ENCODE data around the gene NACC2.

The NACC2 gene

DNA sequence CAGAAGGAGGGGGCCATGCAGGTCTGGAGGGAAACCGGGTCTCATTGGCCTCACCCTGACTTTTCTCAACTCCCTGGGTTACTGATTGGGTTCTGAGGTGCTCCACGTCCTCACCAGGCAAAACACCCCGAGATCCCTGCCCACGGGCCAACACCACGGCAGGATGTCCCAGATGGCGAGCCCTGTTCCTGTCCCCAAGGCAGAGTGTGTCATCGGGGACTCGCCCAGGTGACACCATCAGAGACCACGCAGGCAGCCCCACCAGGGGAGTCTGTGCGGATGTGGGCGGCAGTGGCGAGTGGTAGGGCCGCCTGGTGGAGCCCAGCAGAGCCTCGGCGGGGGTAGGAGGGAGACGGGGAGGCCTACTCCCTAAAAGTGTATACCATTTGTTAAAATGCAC, 74.9 kb downstream of the NACC2 start:
- no peak for DNase-seq

- no peak for DNase-seq
Observed at GRCh38 chr9:136019681-136020060, 75.4 kb downstream of the NACC2 start.

GRCh38 chr9:136019041-136019680, 75.9 kb downstream of the NACC2 start:
- DNase-seq, result no peak

DNA sequence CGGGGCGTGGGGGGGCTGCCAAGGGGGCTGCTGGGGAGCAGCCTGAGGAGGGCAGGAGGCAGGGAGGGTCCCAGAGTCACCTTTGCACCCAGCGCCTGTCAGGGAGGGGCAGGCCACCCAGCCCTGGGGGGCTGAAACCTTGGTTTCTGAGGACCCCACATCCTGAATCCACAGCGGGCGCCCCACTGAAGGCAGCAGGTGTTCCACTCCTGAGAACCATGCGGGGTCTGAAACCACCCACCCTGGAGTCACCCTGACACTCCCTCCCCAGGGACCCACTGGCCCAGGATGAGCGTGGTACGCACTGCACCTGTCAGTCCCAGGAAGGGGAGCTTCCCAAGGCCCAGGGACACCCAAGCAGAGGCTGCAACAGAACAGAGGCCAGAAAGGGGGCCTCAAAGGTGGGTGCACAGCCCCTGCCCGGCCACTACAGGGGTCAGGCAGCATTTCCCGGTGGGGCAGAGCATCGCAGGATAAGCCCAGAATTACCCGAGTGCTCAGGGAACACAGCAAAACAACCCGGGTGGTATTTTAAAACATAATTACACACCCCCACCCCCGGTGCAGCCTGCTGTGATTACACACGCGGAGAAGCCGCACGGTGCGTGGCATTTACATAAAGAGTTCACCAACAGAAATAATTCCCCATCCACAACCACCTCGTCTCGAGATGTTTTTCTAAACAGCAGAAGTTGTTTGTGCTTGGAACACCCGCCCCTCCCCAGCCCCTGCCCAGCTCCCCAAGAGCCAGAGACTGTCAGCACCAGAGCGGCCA, 76.6 kb downstream of the NACC2 start:
- DNase-seq, result no peak

DNA sequence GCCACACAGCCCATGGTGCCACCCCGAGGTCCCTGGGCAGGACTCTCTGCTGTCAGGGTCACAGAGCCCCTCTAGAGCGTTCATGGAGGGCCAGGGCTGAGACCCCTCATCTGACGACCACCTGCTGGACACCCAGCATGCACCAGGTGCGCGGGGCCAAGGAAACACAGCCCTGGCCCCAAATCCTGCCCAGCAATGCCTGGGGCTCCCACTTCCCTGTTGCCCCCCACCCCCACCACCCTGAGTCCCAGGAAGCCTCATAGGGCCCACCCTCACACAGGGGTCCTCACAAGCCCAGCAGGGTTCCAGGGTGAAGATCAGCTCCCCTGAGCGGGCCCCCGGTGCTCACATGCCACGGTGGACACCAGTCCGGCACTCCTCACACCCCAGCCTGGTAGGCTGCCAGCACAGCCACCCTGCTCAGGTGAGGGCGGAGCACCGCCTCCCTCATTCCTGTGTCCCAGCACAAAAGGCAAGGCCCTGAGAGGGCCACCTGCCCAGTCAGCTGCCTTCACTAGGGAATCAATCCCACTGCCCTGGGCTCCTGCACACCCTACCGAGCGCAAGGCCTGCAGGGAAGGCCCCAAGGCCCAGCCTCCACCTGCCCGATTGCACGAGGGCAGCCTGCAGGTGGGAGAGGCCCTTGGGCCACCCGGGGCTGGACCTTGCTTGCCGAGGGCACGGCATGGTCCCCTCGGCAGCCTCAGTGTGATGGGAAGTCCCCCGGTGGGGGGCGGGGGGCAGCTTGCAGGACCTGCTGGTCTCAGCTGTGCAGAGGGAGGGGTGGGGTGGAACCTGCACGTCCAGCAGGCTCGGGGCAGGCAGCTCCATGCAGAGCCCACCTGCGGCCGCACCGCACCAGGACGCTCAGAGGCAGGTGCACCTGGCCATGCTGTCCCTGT, 77.5 kb downstream of the NACC2 start:
- no peak for DNase-seq

- DNase-seq, result no peak
Observed at GRCh38 chr9:136016572-136017288, 78.4 kb downstream of the NACC2 start.

- no peak for DNase-seq
Observed at GRCh38 chr9:136015656-136016571, 79.2 kb downstream of the NACC2 start.

DNA sequence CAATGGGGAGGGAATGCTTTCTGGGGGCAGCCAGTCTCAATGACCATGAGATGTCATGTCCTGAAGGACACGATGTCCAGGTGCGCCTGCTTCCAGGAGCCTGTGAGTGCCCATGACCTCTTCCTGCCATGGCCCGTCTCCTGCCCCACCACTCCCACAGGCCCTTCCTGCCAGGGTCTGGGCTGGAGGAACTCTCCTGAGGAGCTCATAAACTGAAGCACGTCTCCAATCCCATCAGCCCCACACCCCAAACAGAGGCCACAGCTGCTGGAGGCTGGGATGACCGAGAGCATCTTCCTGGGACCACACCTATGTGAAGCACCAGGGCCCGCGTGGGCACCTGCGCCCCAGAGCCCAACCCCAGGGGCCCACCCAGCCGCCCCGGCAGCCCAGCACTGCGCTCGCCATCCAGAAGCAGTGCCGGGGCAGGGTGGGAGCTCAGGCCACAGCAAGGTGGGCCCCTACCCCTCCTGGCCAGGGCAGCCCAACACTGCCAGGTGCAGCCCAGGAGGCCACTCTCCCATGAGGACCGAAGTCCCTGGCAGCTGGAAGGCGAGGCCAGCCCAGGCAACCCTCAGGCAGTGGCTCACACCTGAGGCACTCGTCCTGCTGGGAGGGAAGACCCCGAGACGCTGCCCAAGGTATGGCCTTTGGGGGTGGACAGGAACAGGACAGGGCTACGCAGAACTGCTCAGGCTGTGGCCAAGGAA, 80.0 kb downstream of the NACC2 start:
- no peak for DNase-seq

- DNase-seq, result no peak
Observed at GRCh38 chr9:136014147-136014923, 80.8 kb downstream of the NACC2 start.

GRCh38 chr9:136013524-136014034, 81.5 kb downstream of the NACC2 start:
- DNase-seq, result no peak

- no peak for DNase-seq
Observed at GRCh38 chr9:136013116-136013515, 82.0 kb downstream of the NACC2 start.

- no peak for DNase-seq
Observed at GRCh38 chr9:136012651-136013050, 82.4 kb downstream of the NACC2 start.

GRCh38 chr9:136011703-136012496, 83.2 kb downstream of the NACC2 start:
- no peak for DNase-seq

DNA sequence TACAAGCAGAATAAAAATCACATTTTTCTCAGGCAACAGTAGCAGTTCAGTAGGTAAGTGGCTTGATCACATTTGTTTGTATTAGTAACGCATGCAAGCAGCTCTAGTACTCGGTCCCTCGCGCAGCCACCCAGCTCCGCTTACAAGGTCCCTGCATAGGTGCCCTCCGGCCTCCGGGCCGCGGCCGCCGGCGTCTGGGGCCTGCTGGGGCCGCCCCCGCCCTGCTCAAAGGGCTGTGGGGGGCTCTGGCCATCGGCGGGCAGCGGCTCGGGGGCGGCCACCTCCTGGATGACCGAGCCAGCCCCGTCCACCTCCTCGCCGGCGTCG, 83.8 kb downstream of the NACC2 start:
- DNase-seq, result no peak

- DNase-seq, result no peak
Observed at GRCh38 chr9:136010615-136011361, 84.3 kb downstream of the NACC2 start.

GRCh38 chr9:136010176-136010575, 84.9 kb downstream of the NACC2 start:
- no peak for DNase-seq

GRCh38 chr9:136009516-136009915, 85.6 kb downstream of the NACC2 start:
- DNase-seq, result no peak

DNA sequence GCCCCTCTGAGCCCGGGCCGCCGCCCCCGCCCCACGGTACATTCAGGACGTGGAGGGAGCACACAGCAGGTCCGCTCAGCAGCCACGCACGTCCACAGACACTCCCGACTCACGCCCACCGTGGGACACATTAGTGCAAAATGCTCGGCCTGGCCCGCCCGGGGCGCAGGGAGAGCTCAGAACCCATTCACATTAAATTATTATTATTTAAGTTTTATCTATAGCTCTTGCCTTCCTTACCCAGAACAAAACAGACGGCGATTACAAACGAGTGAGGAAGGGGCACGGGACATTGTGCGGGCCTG, 86.4 kb downstream of the NACC2 start:
- no peak for DNase-seq
